ENCODE measurements around the gene CTNS. TPM values are rescaled to one million over a fixed set of nuclear protein-coding genes. Genes with fewer than 3 reads are reported as not detected.

The CTNS gene
- total and polyA plus RNA-seq, 9 donors: 10.1 to 23.3 (median 14.5) TPM

GRCh38 chr17:3647769-3648555 is 11.4 kb downstream of the CTNS start:
- WGBS, 3 donors: 66 to 71% (median 69%) methylated on average over 20 of the region's 20 CpGs
- Histone ChIP-seq H3K9me3 (no peaks in the 10 kb centered on the region), H3K4me1 (ENCODE audit: insufficient read depth) (no peaks in the 10 kb centered on the region), H3K27me3 (no peaks in the 10 kb centered on the region), H3K36me3 (no peaks in the 10 kb centered on the region), H3K27ac (no peak overlapping the region), H3K4me3 (no peak overlapping the region)
- DNase-seq: no peak
- intact Hi-C loops (cut with DNase I): no loop called here
- TF ChIP-seq CTCF (IDR thresholded peaks at IDR 0.05) (no peak), EP300 (IDR thresholded peaks at IDR 0.05) (no peak)

- Histone ChIP-seq H3K27ac (no peak overlapping the region), H3K4me1 (ENCODE audit: insufficient read depth) (peaks cover 14% of the 10 kb centered on the region), H3K9me3 (no peaks in the 10 kb centered on the region), H3K36me3 (no peaks in the 10 kb centered on the region), H3K4me3 (no peak overlapping the region), H3K27me3 (no peaks in the 10 kb centered on the region)
- WGBS, 3 donors: 85 to 91% (median 87%) methylated on average over 8 to 11 of the region's 11 CpGs
- DNase-seq: no peak
- intact Hi-C loops (cut with DNase I): no loop called here
- TF ChIP-seq EP300 (IDR thresholded peaks at IDR 0.05) (no peak), POLR2A (IDR thresholded peaks at IDR 0.05) (no peak), CTCF (IDR thresholded peaks at IDR 0.05) (no peak)
These were observed 19.2 kb downstream of the CTNS start for GRCh38 chr17:3655766-3656165.

- DNase-seq: no peak
- 82 to 90% (median 83%) methylated on average over 14 to 15 of the region's 16 CpGs for WGBS, 3 donors
- H3K9me3 ChIP-seq: no peaks in the 10 kb centered on the region
- intact Hi-C loops (cut with DNase I): no loop called here
- H3K4me1 ChIP-seq (ENCODE audit: insufficient read depth): peaks cover 14% of the 10 kb centered on the region
- no peaks in the 10 kb centered on the region for H3K27me3 ChIP-seq
- no peak overlapping the region for H3K27ac ChIP-seq
- no peaks in the 10 kb centered on the region for H3K36me3 ChIP-seq
- H3K4me3 ChIP-seq: no peak overlapping the region
- TF ChIP-seq POLR2A (IDR thresholded peaks at IDR 0.05): no peak
- TF ChIP-seq EP300 (IDR thresholded peaks at IDR 0.05): no peak
- TF ChIP-seq CTCF (IDR thresholded peaks at IDR 0.05): no peak
These were observed 19.8 kb downstream of the CTNS start for GRCh38 chr17:3656353-3656752.

- Histone ChIP-seq H3K4me1 (ENCODE audit: insufficient read depth) (peaks cover 14% of the 10 kb centered on the region), H3K4me3 (no peak overlapping the region), H3K9me3 (no peaks in the 10 kb centered on the region), H3K27me3 (no peaks in the 10 kb centered on the region), H3K36me3 (no peaks in the 10 kb centered on the region), H3K27ac (peak overlapping the region in 1 of 2 donors; percentile 87)
- peak in 1 of 5 donors; percentile 39 for DNase-seq
- no peak for TF ChIP-seq CTCF (IDR thresholded peaks at IDR 0.05)
- TF ChIP-seq POLR2A (IDR thresholded peaks at IDR 0.05): no peak
- no peak for TF ChIP-seq EP300 (IDR thresholded peaks at IDR 0.05)
- WGBS, 3 donors: 82 to 83% (median 82%) methylated on average over 16 of the region's 16 CpGs
- intact Hi-C loops (cut with DNase I): no loop called here
These were observed 20.4 kb downstream of the CTNS start for GRCh38 chr17:3656755-3657587.
